Karpas-422 (cell line): ENCODE measurements around the gene SH3RF1. TPM values are rescaled to one million over a fixed set of nuclear protein-coding genes. Genes with fewer than 3 reads are reported as not detected.
"Not testable (repeated sequence)": the region's sequence is repeated elsewhere in the genome, so short reads cannot be mapped to it uniquely, and the experiment has no call there.

Source experiments
- DNase-seq: peaks from one replicate; pipeline ENCODE4 v3.0.0-alpha.2; 2015
- H2AFZ ChIP-seq: fragments of 200-600 bp; sonication (generic); 2 replicates; pipeline ENCODE4 v1.6.1; 2014; ENCODE audit warnings: antibody characterized with exemption, low read length, mixed read lengths
- H3K27ac ChIP-seq: fragments of 200-600 bp; sonication (generic); 2 replicates; pipeline ENCODE4 v1.5.1; 2014; ENCODE audit warnings: mild to moderate bottlenecking, low read length, moderate library complexity
- H3K27me3 ChIP-seq: fragments of 200-600 bp; sonication (generic); 2 replicates; pipeline ENCODE4 v1.6.1; 2014; ENCODE audit warnings: low read length, mixed read lengths
- H3K36me3 ChIP-seq: fragments of 200-600 bp; sonication (generic); 2 replicates; pipeline ENCODE4 v1.6.1; 2014; ENCODE audit warnings: low read length, mixed read lengths; ENCODE audit not compliant: insufficient read depth
- H3K4me1 ChIP-seq: fragments of 200-600 bp; sonication (generic); 2 replicates; pipeline ENCODE4 v1.6.1; 2014; ENCODE audit warnings: mild to moderate bottlenecking, low read length, mixed read lengths
- H3K4me2 ChIP-seq: fragments of 200-600 bp; sonication (generic); 2 replicates; pipeline ENCODE4 v1.6.1; 2014; ENCODE audit warnings: low read length, low read depth, mild to moderate bottlenecking; ENCODE audit not compliant: poor library complexity, severe bottlenecking
- H3K4me3 ChIP-seq: fragments of 200-600 bp; sonication (generic); 2 replicates; pipeline ENCODE4 v1.5.1; 2014; ENCODE audit warnings: mild to moderate bottlenecking, antibody characterized with exemption, low read length, mixed read lengths
- H3K79me2 ChIP-seq: fragments of 200-600 bp; sonication (generic); 2 replicates; pipeline ENCODE4 v1.6.1; 2014; ENCODE audit warnings: mild to moderate bottlenecking, low read length, mixed read lengths
- H3K9ac ChIP-seq: fragments of 200-600 bp; sonication (generic); 2 replicates; pipeline ENCODE4 v1.6.0; 2014; ENCODE audit warnings: low read length
- H3K9me2 ChIP-seq: fragments of 200-600 bp; sonication (generic), shearing (Covaris generic); replicated peaks from 2 replicates; pipeline ENCODE4 v1.6.0; 2014; ENCODE audit warnings: mild to moderate bottlenecking, low read length, moderate library complexity; ENCODE audit not compliant: insufficient read depth
- H3K9me3 ChIP-seq: fragments of 300-700, 200-600 bp; sonication (generic); 2 replicates; pipeline ENCODE4 v1.6.1; 2014; ENCODE audit warnings: low read length, mixed read lengths
- H4K20me1 ChIP-seq: fragments of 200-600 bp; sonication (generic); 2 replicates; pipeline ENCODE4 v1.6.1; 2014; ENCODE audit warnings: mild to moderate bottlenecking, antibody characterized with exemption, low read length, low read depth; ENCODE audit not compliant: insufficient read depth
- total RNA-seq: library from RNA; depleted of rRNA; stranded (reverse); fragments of >200 nt; shearing (Covaris generic); gene quantifications from 2 replicates; pipeline ENCODE4 v1.2.3, GENCODE V29; 2014; ENCODE audit warnings: low replicate concordance

SH3RF1 gene
- total RNA-seq, 1 experiment from 2014 or later = not detected

DNA sequence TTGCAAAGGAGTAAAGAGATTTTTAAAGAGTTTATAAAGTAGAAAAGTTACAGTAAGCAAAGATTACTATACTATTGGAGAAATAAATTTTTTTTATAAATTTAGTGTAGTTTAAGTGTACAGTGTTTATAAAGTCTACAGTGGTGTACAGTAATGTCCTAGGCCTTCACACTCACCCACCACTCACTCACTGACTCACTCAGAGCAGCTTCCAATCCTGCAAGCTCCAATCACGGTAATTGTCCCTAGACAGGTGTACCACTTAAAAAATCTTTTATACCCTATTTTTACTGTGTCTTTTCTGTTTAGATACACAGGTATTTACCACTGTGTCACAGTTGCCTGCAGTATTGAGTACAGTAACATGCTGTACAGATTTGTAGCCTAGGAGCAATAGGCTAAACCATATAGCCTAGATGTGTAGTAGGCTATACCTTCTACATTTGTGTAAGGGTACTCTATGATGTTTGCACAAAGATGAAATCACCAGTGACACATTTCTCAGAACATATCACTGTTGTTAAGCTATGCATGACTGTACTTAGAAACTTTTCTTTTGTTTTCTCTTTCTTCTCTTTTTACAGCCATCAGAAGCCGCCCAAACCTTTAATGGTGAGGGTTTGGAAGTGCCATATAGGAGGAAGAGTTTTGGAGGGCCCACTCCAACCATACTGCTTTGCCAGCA lies 11.8 kb upstream of the SH3RF1 start:
- no peaks in the 10 kb centered on the region for H3K27me3 ChIP-seq
- no peaks in the 10 kb centered on the region for H3K9me2 ChIP-seq
- H3K79me2 ChIP-seq = no peaks in the 10 kb centered on the region
- no peaks in the 10 kb centered on the region for H4K20me1 ChIP-seq
- H2AFZ ChIP-seq = no peak overlapping the region
- DNase-seq = no peak
- H3K9ac ChIP-seq = no peak overlapping the region
- no peaks in the 10 kb centered on the region for H3K4me1 ChIP-seq
- no peak overlapping the region for H3K4me2 ChIP-seq
- no peaks in the 10 kb centered on the region for H3K9me3 ChIP-seq
- H3K27ac ChIP-seq = no peak overlapping the region
- H3K4me3 ChIP-seq = no peak overlapping the region
- H3K36me3 ChIP-seq = no peaks in the 10 kb centered on the region

DNA sequence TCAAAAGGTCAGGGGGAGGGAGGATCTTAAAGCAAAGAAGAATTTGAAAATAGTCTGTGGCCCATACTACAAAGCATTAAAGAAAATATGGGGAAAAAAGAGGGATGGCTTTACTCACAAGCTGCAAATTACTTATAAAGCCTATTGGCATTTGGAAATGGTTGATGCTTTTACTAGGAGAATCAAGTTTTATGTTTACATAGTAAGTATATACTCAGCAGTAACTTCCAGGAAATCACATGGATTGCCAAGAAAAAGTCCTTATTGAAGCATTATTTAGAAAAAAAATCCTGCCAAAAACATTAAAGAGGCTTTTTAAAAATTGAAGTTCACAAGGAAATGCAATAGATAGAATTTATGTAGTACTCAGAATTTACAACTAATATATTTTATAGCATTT lies 8.4 kb upstream of the SH3RF1 start:
- Histone ChIP-seq H3K27ac (no peak overlapping the region), H3K9ac (no peak overlapping the region), H3K4me1 (no peaks in the 10 kb centered on the region), H3K4me2 (no peak overlapping the region), H3K36me3 (no peaks in the 10 kb centered on the region), H3K4me3 (no peak overlapping the region), H2AFZ (no peak overlapping the region), H3K27me3 (no peaks in the 10 kb centered on the region), H3K9me2 (no peaks in the 10 kb centered on the region), H3K9me3 (no peaks in the 10 kb centered on the region), H3K79me2 (no peaks in the 10 kb centered on the region), H4K20me1 (no peaks in the 10 kb centered on the region)
- DNase-seq = no peak

DNA sequence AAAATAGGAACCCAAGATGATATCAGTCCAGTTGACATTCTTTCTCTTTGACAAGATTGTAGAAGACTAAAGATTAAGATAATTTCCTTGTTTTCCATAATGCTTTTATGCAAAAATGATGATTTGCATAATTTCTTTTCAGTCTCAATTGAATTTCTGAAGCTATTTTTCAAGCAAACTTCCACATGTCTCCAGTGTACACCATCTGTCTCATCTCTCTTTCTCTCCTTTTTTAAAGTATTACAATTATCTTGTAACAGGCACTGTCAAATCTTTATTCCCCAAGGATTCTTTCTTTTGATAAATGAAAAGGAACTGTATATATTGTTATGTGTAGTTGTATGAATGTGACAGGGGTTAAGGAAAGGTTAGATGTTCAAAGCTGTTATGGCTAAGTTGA lies 7.9 kb upstream of the SH3RF1 start:
- Histone ChIP-seq H3K36me3 (no peaks in the 10 kb centered on the region), H3K27ac (no peak overlapping the region), H3K4me2 (no peak overlapping the region), H3K9me2 (no peaks in the 10 kb centered on the region), H3K9ac (no peak overlapping the region), H3K4me1 (no peaks in the 10 kb centered on the region), H2AFZ (no peak overlapping the region), H3K79me2 (no peaks in the 10 kb centered on the region), H3K9me3 (no peaks in the 10 kb centered on the region), H3K27me3 (no peaks in the 10 kb centered on the region), H3K4me3 (no peak overlapping the region), H4K20me1 (no peaks in the 10 kb centered on the region)
- no peak for DNase-seq

DNA sequence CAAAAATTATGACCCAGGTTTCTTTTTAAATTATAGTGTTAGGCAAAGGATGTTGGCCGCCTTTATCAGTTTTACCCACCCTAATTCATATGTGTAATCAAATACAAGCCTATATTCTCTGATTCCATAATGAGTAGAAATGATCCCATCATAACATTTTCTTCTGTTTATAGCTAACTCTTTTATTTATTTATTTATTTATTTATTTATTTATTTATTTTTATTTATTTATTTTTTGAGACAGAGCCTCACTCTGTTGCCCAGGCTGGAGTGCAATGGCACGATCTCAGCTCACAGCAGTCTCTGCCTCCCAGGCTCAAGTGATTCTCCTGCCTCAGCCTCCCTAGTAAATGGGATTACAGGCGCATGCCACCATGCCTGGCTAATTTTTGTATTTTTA lies 7.1 kb upstream of the SH3RF1 start:
- H3K79me2 ChIP-seq = not testable (repeated sequence)

DNA sequence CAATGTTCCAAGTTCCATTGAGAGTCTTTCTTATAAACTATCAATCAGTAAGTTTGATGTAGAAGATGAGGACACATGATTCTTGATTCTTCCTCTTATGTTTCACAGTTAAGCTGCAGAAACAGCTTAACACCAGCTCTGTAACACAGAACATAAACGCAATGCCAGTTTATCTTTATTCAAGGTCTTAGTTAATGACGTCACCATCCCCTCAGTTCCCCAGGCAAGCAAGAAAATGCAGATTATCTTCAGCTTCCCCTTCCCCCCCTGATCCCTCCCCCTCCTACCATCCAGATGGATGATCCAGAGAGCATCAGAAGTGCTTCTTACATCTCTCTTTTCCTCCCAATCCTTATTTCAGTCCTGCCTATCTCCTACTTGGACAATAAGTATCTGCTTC lies 4.4 kb upstream of the SH3RF1 start:
- Histone ChIP-seq H3K79me2 (no peaks in the 10 kb centered on the region), H3K27me3 (no peaks in the 10 kb centered on the region), H4K20me1 (no peaks in the 10 kb centered on the region)

More for the DNA sequence above, 7.1 kb upstream of the SH3RF1 start:
- not testable (repeated sequence) for H4K20me1 ChIP-seq, H3K27me3 ChIP-seq, H3K4me1 ChIP-seq, H3K9ac ChIP-seq, H3K4me2 ChIP-seq, H3K27ac ChIP-seq, H3K36me3 ChIP-seq, DNase-seq, H3K9me2 ChIP-seq, H3K4me3 ChIP-seq, H2AFZ ChIP-seq, H3K9me3 ChIP-seq

DNA sequence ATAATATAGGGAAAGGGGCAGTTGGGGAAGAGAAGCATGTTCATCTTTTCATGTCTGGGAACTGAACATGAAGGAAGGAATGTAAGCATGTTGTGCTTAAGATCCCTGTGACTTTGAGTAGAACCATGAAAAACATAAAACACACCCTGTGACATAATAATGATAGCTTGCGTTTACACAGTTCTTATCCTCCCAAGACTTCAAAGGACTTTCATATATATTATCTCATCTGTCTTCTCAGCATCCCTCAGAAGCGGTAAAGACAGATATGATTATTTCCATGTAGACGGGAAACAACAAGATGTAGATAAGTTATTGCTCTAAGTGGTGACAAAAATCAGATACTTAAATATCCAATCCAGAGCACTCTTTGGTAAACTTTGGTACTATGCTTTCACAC lies 3.3 kb upstream of the SH3RF1 start:
- H3K79me2 ChIP-seq = no peaks in the 10 kb centered on the region

More for the DNA sequence above, 4.4 kb upstream of the SH3RF1 start:
- Histone ChIP-seq H3K27ac (no peak overlapping the region), H2AFZ (no peak overlapping the region), H3K9me3 (no peaks in the 10 kb centered on the region), H3K4me1 (peaks cover 5% of the 10 kb centered on the region), H3K4me2 (no peak overlapping the region), H3K36me3 (no peaks in the 10 kb centered on the region), H3K9ac (no peak overlapping the region), H3K9me2 (no peaks in the 10 kb centered on the region), H3K4me3 (no peak overlapping the region)
- no peak for DNase-seq

DNA sequence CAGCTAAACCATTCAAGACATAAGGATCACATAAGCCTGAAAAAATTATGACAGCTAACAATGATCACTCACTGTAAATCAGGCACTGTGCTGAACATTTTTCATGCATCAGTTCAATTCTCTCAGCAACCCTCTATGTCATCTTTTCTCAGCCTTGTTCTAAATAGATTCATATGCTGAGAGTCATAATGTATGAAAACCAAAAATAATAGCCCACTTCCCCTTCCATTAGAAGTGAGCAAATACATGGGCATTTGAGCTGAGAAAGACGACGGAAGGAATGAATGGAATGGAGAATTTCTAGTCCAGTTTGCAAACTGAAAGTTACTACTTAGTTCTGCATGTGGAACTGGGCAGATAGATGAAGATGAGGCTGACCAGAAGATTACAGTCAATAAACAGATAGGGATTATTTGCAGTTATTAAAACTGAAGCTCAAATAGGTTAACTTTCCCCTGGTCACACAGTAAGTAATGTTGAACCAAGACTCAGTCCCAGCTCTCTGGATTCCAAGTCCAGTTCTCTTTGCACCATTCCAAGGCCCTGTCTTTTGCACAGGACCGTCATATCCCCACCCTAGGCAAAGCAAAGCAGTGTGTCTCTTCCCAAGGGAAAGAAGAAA lies 1.6 kb upstream of the SH3RF1 start:
- H3K4me3 ChIP-seq = no peak overlapping the region
- no peak overlapping the region for H3K27ac ChIP-seq
- peaks cover 9% of the 10 kb centered on the region for H3K4me1 ChIP-seq
- H3K9ac ChIP-seq = no peak overlapping the region
- H2AFZ ChIP-seq = no peak overlapping the region
- no peak overlapping the region for H3K4me2 ChIP-seq
- H3K9me3 ChIP-seq = no peaks in the 10 kb centered on the region
- DNase-seq = no peak
- no peaks in the 10 kb centered on the region for H4K20me1 ChIP-seq
- H3K79me2 ChIP-seq = no peaks in the 10 kb centered on the region
- H3K27me3 ChIP-seq = no peaks in the 10 kb centered on the region
- H3K36me3 ChIP-seq = no peaks in the 10 kb centered on the region
- H3K9me2 ChIP-seq = no peaks in the 10 kb centered on the region

More for the DNA sequence above, 3.3 kb upstream of the SH3RF1 start:
- Histone ChIP-seq H3K27me3 (no peaks in the 10 kb centered on the region), H3K4me2 (no peak overlapping the region), H3K4me1 (peaks cover 9% of the 10 kb centered on the region), H4K20me1 (no peaks in the 10 kb centered on the region), H3K9me2 (no peaks in the 10 kb centered on the region), H3K9ac (no peak overlapping the region), H2AFZ (no peak overlapping the region), H3K9me3 (no peaks in the 10 kb centered on the region), H3K4me3 (no peak overlapping the region), H3K27ac (no peak overlapping the region), H3K36me3 (no peaks in the 10 kb centered on the region)
- DNase-seq = no peak

DNA sequence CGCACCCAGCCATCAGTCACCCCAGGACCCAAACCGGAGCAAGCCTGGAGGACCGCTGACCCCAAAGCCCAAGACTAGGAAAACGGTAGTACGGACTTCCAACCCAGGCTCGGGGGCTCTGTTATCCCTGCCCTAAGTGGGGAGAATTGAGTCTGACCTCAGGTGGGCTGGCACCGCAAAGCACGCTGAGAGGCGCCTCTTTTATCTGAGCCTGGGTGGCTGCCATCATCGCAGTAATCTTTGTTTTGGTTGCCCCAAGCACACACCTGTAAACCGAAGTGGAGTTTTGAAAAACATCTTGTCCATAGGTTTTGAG lies 894 bp upstream of the SH3RF1 start:
- Histone ChIP-seq H3K4me2 (peak overlapping the region; percentile 78), H3K4me1 (peaks cover 9% of the 10 kb centered on the region), H3K27me3 (no peaks in the 10 kb centered on the region), H3K79me2 (no peaks in the 10 kb centered on the region), H3K4me3 (peak overlapping the region; percentile 70; the same call in 1 of the 2 replicates), H3K27ac (no peak overlapping the region), H2AFZ (no peak overlapping the region), H3K9me2 (no peaks in the 10 kb centered on the region), H3K9ac (no peak overlapping the region), H3K36me3 (no peaks in the 10 kb centered on the region), H3K9me3 (no peaks in the 10 kb centered on the region), H4K20me1 (no peaks in the 10 kb centered on the region)
- no peak for DNase-seq
